ENCODE results near the gene RASGRP2. TPM values are rescaled to one million over a fixed set of nuclear protein-coding genes. Genes with fewer than 3 reads are reported as not detected.
A peak's percentile ranks its signal among the peaks of the same experiment; 100 is the strongest.

Gene RASGRP2
- total RNA-seq, 2 donors from 2014 or later, result 0.86 to 1.9 TPM

DNA sequence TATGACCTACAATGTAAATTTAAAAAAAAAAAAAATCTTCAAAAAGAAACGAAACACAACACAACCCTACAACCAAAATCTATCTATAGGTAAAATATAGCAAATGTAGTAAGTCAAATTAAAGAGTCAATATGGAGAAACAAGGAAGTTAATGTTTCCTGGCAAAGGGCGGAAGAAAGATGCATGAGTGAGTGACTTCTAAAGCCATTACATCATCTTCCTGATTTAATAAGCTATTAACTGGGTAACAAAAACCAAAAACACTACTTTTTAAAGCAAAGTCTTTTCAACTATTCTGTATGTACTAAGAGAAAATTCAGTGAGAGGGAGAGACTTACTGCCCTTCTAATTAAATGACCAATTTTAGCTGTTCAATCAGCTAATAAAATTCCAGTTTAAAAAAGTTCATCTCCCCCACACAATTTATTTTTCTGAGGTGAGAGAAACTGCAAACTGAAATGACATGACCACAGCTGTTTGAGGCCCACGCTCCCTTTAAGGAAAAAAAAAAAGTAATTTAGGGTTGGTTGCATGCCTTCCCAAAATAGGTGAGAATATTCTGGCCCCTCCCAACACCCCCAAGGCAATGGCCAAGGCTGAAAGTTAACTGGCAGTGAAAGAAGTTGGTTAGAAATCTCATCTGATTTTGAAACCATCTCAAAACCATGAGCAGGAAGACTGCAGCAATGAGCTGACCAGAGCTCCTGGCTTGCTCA is 28.5 kb upstream of the RASGRP2 start:
- 100% methylated on average over 2 of the region's 3 CpGs; no CpG with 5 or more reads in 1 of the 2 experiments for WGBS, 2 experiments (ENCODE audit: insufficient coverage in 1 of 2, insufficient read length in 1 of 2)
- no peaks in the 10 kb centered on the region for H3K9me3 ChIP-seq (ENCODE audit: control insufficient read depth, low read length)
- Mint-ChIP-seq H3K9me3 (no peaks in the 10 kb centered on the region), H3K4me3 (no peak overlapping the region), H3K36me3 (ENCODE audit: low read depth) (peaks cover 98% of the 10 kb centered on the region), H3K4me1 (peaks cover 19% of the 10 kb centered on the region), H3K27ac (peak overlapping the region; percentile 82), H3K27me3 (ENCODE audit: insufficient read depth) (no peaks in the 10 kb centered on the region)
- TF ChIP-seq, protein P1, sequence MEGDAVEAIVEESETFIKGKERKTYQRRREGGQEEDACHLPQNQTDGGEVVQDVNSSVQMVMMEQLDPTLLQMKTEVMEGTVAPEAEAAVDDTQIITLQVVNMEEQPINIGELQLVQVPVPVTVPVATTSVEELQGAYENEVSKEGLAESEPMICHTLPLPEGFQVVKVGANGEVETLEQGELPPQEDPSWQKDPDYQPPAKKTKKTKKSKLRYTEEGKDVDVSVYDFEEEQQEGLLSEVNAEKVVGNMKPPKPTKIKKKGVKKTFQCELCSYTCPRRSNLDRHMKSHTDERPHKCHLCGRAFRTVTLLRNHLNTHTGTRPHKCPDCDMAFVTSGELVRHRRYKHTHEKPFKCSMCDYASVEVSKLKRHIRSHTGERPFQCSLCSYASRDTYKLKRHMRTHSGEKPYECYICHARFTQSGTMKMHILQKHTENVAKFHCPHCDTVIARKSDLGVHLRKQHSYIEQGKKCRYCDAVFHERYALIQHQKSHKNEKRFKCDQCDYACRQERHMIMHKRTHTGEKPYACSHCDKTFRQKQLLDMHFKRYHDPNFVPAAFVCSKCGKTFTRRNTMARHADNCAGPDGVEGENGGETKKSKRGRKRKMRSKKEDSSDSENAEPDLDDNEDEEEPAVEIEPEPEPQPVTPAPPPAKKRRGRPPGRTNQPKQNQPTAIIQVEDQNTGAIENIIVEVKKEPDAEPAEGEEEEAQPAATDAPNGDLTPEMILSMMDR (conservative IDR thresholded peaks at IDR 0.05), result no peak
- peaks cover 100% of the 10 kb centered on the region for H3K36me3 ChIP-seq (ENCODE audit: control insufficient read depth, insufficient read depth, low read length)
- no peaks in the 10 kb centered on the region for H3K27me3 ChIP-seq (ENCODE audit: control insufficient read depth, insufficient read depth, low read length, poor library complexity, severe bottlenecking)
- H3K27ac ChIP-seq (ENCODE audit: low read depth, low read length), result no peak overlapping the region
- H3K4me3 ChIP-seq (ENCODE audit: low read length), result no peak overlapping the region
- H3K4me1 ChIP-seq (ENCODE audit: control insufficient read depth, insufficient read depth, low read length), result peaks cover 5% of the 10 kb centered on the region
- H3K9ac ChIP-seq (ENCODE audit: extremely low read depth, low read length, poor library complexity, severe bottlenecking), result no peak overlapping the region
- DNase-seq, result no peak

DNA sequence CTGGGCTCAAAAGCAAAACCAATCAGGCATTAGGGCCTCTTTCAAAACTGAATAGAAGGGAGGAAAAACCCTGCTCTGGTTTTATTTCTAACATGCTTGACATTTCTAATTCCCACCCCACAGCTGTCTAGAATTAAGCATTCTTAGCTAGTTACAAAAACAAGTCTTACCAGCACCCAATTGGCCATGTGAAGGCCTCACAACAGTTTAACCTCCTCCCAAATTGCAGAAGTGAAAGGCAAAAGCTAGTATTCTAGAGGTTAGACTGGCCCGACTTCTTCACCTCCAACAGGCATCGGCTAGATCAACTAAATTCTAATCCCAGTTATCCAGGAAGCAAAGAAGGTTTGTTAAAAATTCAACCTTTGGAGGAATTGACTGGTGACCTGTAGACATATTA is 27.9 kb upstream of the RASGRP2 start:
- Mint-ChIP-seq H3K4me3 (no peak overlapping the region), H3K9me3 (no peaks in the 10 kb centered on the region), H3K27me3 (ENCODE audit: insufficient read depth) (no peaks in the 10 kb centered on the region), H3K27ac (peak overlapping the region; percentile 82), H3K4me1 (peaks cover 15% of the 10 kb centered on the region), H3K36me3 (ENCODE audit: low read depth) (peaks cover 98% of the 10 kb centered on the region)
- WGBS, 2 experiments (ENCODE audit: insufficient coverage in 1 of 2, insufficient read length in 1 of 2), result 100% methylated on average over 2 of the region's 2 CpGs; no CpG with 5 or more reads in 1 of the 2 experiments
- H3K4me3 ChIP-seq (ENCODE audit: low read length), result no peak overlapping the region
- H3K36me3 ChIP-seq (ENCODE audit: control insufficient read depth, insufficient read depth, low read length), result peaks cover 100% of the 10 kb centered on the region
- no peak overlapping the region for H3K9ac ChIP-seq (ENCODE audit: extremely low read depth, low read length, poor library complexity, severe bottlenecking)
- H3K27me3 ChIP-seq (ENCODE audit: control insufficient read depth, insufficient read depth, low read length, poor library complexity, severe bottlenecking), result no peaks in the 10 kb centered on the region
- H3K27ac ChIP-seq (ENCODE audit: low read depth, low read length), result no peak overlapping the region
- no peak for DNase-seq
- peaks cover 5% of the 10 kb centered on the region for H3K4me1 ChIP-seq (ENCODE audit: control insufficient read depth, insufficient read depth, low read length)
- H3K9me3 ChIP-seq (ENCODE audit: control insufficient read depth, low read length), result no peaks in the 10 kb centered on the region
- TF ChIP-seq, protein P1 (conservative IDR thresholded peaks at IDR 0.05), result no peak

DNA sequence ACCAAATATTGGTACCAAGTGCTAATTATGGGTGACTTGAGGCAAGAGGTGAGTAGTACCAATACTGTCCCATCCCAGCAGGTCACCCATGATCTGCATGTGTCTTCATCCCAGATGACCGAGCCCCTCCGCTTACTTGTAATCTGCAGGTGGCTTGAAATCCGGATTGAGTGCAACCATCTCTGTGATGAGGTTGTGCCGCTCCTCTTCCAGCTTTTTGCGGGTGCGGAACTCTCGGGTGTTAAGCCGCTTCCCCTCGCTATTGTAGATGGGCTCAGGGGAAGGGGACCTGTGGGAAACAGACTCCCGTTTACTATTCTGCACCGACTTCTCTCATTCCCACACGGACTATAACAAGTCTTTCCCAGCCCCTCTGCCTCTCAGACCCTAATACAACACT is 26.2 kb upstream of the RASGRP2 start:
- Histone ChIP-seq H3K9ac (ENCODE audit: extremely low read depth, low read length, poor library complexity, severe bottlenecking) (no peak overlapping the region), H3K27ac (ENCODE audit: low read depth, low read length) (no peak overlapping the region), H3K4me3 (ENCODE audit: low read length) (no peak overlapping the region), H3K27me3 (ENCODE audit: control insufficient read depth, insufficient read depth, low read length, poor library complexity, severe bottlenecking) (no peaks in the 10 kb centered on the region), H3K36me3 (ENCODE audit: control insufficient read depth, insufficient read depth, low read length) (peaks cover 91% of the 10 kb centered on the region), H3K4me1 (ENCODE audit: control insufficient read depth, insufficient read depth, low read length) (no peaks in the 10 kb centered on the region), H3K9me3 (ENCODE audit: control insufficient read depth, low read length) (no peaks in the 10 kb centered on the region)
- TF ChIP-seq, protein P1 (conservative IDR thresholded peaks at IDR 0.05), result no peak
- H3K4me1 Mint-ChIP-seq, result peaks cover 6% of the 10 kb centered on the region
- no peak for DNase-seq
- H3K9me3 Mint-ChIP-seq, result no peaks in the 10 kb centered on the region
- H3K4me3 Mint-ChIP-seq, result no peak overlapping the region
- H3K27me3 Mint-ChIP-seq (ENCODE audit: insufficient read depth), result no peaks in the 10 kb centered on the region
- peaks cover 92% of the 10 kb centered on the region for H3K36me3 Mint-ChIP-seq (ENCODE audit: low read depth)
- 95 to 97% methylated on average over 11 to 12 of the region's 12 CpGs for WGBS, 2 experiments (ENCODE audit: insufficient coverage in 1 of 2, insufficient read length in 1 of 2)
- no peak overlapping the region for H3K27ac Mint-ChIP-seq
